ENCODE results near the gene GSTM3.
"Not testable (repeated sequence)": the region's sequence is repeated elsewhere in the genome, so short reads cannot be mapped to it uniquely, and the experiment has no call there.

Gene GSTM3

DNA sequence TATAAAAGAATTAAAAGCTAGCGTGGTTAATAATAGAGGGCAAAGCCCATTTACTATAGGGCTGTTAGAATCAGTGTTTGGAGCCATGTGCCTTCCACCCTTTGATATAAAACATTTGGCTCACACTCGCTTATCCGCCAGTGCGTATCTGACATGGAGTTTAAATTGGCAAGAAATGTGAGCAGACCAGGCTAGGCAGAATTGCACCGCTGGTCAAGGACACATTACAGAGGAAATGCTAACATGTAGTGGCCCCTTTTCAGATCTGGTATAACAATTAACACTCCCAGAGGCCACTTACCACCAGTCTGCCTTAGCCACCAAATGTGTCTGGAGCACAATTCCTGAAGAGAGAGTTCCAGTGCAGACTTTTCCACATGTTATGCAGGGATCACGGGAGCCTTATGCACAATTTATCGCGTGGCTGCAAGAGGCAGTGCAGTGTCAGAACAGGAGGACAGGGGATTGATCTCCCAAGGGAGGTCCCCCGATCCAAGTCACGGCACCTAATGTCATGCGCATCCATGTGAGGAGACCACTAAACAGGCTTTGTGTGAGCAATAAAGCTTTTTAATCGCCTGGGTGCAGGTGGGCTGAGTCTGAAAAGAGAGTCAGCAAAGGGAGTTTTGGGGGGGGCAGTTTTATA is 14.0 kb downstream of the GSTM3 start:
- no peak for DNase-seq (ENCODE audit: low spot score)

DNA sequence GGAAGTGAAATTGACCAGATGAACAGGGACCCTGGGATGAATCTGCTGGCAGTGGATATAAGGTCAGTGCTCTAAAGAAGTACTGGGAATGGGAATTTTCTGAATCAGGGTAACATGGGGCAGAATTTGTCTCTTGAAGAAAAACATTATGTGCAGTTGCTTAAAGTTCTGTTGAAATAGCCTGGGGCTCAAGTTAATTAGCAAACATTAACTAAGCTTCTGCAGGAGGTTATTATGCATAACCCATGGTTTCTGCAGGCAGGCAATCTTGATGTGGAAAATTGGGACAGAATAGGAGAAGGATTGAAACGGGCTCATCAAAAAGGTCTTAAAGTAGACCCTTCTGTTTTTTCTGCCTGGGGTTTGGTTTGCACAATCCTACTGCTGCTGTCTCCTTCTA is 14.8 kb downstream of the GSTM3 start:
- no peak for DNase-seq (ENCODE audit: low spot score)

GRCh38 chr1:109725510-109725909 is 15.3 kb downstream of the GSTM3 start:
- DNase-seq (ENCODE audit: low spot score), result no peak

- DNase-seq (ENCODE audit: low spot score), result no peak
Measured at GRCh38 chr1:109724933-109725332, 15.9 kb downstream of the GSTM3 start.

GRCh38 chr1:109722908-109723691 is 17.7 kb downstream of the GSTM3 start:
- DNase-seq (ENCODE audit: low spot score), result no peak

GRCh38 chr1:109721971-109722370 is 18.9 kb downstream of the GSTM3 start:
- DNase-seq (ENCODE audit: low spot score), result no peak

- DNase-seq (ENCODE audit: low spot score), result no peak
Measured at GRCh38 chr1:109721042-109721441, 19.8 kb downstream of the GSTM3 start.

DNA sequence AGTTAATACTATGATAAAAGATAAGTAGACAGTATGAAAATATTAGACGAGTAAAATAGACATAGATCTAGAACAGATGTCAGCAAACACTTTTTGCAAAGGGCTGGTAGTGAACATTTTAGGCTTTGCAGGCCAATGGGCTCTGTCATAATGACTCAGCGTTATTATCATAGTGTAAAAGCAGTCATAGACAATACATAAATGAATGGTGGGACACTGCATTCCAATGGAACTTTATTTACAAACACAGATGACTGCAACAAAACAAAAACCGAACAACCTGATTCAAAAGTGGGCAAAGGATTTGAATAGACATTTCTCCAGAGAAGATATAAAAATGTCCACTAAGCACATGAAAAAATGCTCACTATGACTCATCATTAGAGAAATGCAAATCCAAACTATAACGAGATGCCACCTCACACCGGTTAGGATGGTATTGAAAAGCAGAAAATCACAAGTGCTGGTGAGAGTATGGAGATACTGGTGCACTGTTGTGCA is 21.5 kb downstream of the GSTM3 start:
- peak; percentile 27 for DNase-seq (ENCODE audit: low spot score)

DNA sequence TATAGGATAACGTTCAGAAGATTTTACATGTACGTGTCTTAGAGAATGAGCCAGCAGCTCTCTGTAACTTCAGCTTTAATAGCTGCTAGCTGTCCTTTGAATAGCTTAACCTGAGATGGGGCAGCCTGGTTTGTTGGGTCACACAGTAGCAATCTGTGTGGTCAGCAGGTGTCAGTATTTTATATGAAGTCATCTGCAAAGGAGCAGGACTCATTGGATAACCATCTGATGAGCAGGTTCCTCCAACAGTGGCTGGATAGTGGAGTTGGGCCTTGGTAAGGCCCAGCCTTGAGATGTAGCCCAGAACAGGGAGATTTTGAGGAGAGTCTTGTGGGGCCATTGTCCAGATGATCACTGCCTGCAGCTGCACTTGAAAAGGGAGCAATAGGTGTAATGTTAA is 22.3 kb downstream of the GSTM3 start:
- no peak for DNase-seq (ENCODE audit: low spot score)

GRCh38 chr1:109717729-109718128 is 23.1 kb downstream of the GSTM3 start:
- DNase-seq (ENCODE audit: low spot score), result no peak

GRCh38 chr1:109716570-109717090 is 24.2 kb downstream of the GSTM3 start:
- no peak for DNase-seq (ENCODE audit: low spot score)

DNA sequence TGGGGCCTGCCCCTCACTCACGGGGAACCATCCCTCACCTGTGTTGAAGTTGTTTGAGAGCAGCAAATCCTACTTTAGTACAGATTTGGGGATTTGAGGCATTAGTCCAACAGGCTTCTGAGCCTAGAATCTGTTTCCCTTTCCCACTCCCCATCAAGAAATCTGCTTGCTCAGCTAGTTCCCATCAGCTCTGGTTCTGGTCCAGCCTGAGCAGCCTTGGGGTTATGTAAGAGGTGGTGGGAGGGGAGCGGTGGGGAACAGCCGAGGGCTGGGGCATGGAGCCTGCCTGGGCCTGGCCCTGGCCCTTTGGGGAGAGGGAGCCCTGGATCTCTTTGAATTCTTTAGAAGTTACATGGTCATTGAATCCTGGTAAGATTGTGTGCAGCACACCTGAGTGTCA is 24.7 kb downstream of the GSTM3 start:
- peak; percentile 1 for DNase-seq (ENCODE audit: low spot score)

DNA sequence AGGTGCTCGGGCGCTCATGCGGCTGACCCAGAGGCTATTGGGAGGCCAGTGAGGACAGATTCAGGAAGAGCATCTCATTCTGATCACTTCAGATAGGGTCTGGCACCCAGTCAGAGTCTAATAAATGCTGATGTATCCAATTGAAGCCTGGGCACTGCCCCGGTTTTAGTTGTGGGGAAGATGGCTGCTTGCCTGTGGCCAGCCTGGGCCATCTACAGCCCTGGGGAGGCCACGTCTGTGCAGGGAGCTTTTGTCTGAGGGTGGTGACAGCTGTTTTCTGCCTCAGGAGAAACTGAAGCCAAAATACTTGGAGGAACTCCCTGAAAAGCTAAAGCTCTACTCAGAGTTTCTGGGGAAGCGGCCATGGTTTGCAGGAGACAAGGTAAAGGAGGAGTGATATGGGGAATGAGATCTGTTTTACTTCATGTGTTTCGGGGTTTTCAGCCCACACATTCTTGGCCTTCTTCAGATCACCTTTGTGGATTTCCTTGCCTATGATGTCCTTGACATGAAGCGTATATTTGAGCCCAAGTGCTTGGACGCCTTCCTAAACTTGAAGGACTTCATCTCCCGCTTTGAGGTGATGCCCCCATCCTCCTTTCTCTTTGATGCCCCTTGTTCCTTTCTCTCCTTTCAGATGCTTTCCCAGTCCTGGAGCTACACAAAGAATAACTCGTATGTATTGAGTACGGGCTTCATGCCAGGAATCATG is 26.0 kb downstream of the GSTM3 start:
- DNase-seq (ENCODE audit: low spot score), result peak; percentile 2

DNA sequence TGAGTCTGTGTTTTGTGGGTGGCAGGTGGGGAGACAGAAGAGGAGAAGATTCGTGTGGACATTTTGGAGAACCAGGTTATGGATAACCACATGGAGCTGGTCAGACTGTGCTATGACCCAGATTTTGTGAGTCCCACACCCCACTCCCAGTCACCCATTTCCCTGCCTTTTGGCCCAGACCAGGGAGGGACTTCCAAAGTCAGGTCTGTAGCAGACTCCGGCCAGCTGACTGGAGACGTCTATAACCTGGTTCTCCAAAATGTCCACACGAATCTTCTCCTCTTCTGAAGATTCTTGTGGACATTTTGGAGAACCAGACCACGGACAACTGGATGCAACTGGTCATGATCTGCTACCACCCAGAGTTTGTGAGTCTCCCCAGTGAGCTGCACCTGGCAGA is 27.2 kb downstream of the GSTM3 start:
- peak; percentile 2 for DNase-seq (ENCODE audit: low spot score)

DNA sequence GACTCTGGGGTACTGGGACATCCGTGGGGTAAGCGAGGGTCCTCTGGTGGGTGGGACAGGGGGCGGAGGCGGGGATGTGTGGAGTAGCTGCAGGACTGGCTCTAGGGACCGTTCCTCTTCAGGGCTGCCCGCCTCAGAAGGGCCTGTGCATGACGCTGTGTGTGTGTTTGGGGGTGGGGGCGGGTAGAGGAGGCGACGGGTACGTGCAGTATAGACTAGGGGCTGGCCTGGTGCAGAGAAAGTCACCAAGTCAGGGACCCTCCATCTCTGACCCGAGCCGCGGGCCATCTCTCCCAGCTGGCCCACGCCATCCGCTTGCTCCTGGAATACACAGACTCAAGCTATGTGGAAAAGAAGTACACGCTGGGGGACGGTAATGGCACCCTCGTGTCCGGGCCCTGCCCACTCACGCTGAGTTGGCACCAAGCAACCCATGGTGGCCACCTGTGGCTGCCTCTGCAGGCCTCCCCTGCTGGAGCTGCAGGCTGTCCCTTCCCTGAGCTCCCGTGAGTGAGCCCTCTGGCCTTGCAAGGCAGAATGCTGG is 28.4 kb downstream of the GSTM3 start:
- no peak for DNase-seq (ENCODE audit: low spot score)

DNA sequence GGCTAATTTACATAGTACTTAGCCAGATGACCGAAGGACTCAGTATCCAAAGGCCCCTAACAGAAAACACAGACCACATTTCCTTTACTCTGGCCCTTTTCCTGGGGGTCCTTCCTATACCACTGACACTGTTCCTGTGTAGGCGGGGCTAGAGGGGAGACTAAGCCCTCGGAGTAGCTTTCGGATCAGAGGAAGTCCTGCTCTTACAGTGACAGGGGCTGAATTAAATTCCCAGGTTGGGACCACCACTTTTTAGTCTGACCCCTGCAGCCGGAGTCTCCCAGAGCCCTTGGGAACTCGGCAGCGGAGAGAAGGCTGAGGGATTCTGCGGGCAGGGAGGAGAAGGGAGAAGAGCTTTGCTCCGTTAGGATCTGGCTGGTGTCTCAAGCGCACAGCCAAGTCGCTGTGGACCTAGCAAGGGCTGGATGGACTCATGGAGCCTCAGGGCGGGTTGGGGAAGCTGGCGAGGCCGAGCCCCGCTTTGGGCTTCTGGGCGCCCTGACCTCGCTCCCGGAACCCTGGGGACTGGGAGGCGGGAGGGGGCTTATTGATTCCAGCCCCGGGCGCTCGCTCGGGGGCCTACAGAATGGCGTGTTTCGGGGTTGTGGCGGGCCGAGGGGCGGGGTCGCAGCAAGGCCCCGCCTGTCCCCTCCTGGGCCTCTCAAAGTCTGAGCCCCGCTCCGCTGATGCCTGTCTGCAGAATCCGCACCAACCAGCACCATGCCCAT is 29.1 kb downstream of the GSTM3 start, which contains the start of gene GSTM5:
GSTM5 (plus strand) TSS at position 659 of the 728 bp plus-strand sequence; CDS start at position 721, 62 bp downstream.
- DNase-seq (ENCODE audit: low spot score), result peak; percentile 0

DNA sequence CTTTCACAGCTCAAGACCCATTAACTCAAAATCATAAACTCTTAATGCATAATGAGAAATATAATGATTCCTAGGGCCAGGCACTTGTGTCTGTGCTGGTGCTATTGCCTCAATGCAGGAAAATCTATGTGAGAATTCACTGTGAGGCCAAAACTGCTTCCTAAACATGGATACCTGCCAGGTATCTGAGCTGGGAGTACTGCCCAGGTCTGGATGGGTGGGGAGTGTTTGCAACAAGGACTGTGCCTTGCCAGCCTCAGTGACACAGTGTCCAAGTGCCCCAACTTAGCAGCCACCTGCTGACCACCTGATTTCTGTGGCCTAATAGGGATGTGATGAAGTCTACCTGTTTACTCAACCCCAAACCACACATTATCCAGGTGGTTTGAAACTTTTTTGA is 31.0 kb downstream of the GSTM3 start:
- peak; percentile 0 for DNase-seq (ENCODE audit: low spot score)

DNA sequence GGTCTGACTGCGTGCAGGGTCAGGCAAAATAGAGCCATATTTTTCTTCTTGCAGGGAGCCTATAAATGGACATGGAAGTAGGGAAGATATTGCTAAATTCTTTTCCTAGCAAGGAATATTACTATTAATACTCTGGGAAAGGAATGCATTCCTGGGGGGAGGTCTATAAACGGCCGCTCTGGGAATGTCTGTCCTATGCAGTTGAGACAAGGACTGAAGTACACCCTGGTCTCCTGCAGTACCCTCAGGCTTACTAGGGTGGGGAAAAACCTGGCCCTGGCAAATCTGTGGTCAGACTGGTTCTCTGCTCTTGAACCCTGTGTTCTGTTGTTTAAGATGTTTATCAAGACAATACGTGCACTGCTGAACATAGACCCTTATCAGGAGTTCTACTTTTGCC is 31.9 kb downstream of the GSTM3 start:
- peak; percentile 0 for DNase-seq (ENCODE audit: low spot score)

- peak; percentile 1 for DNase-seq (ENCODE audit: low spot score)
Measured at GRCh38 chr1:109705411-109705810, 35.4 kb downstream of the GSTM3 start.

DNA sequence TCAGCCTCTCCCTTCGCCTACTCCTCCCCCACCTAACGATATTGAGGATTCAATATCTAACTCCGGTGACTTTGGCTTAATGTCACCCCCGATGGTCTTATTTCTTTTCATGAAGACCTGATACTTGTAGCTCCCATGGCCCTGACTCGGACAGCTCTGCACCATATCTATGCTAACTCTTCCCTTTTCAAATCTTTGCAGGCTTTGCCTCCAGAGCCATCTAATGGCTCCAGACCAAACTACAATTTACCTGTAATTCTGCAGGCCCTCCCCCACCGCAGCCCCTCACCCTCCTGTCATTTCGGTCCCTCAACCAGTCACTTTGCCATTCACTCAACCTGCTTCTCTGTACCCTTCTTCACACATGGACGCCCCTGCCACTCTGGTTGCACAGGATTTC is 36.7 kb downstream of the GSTM3 start:
- DNase-seq (ENCODE audit: low spot score), result peak; percentile 2

DNA sequence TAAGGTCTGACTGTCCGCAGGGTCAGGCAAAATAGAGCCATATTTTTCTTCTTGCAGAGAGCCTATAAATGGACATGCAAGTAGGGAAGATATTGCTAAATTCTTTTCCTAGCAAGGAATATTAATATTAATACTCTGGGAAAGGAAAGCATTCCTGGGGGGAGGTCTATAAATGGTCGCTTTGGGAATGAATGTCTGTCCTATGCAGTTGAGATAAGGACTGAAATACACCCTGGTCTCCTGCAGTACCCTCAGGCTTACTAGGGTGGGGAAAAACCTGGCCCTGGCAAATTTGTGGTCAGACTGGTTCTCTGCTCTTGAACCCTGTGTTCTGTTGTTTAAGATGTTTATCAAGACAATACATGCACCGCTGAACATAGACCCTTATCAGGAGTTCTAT is 37.9 kb downstream of the GSTM3 start:
- not testable (repeated sequence) for DNase-seq (ENCODE audit: low spot score)
